Prostate gland (tissue), 2 donors: ENCODE data around the gene BTBD10.

Experiments
- CTCF ChIP-seq, 4 experiments: fragments of 200-600 bp in 2 of 4; fragments of 450-650 bp in 2 of 4; sonication (generic) in 2 of 4; IDR thresholded peaks; 1 replicate in 3 of 4; 2 replicates in 1 of 4; pipeline ENCODE4 v1.5.1; 2016 to 2019; ENCODE audit warnings: antibody characterized with exemption in 4 of 4, mild to moderate bottlenecking in 2 of 4, moderate library complexity in 2 of 4
- POLR2A ChIP-seq: fragments of 450-650 bp; IDR thresholded peaks from one replicate; pipeline ENCODE4 v1.6.1; 2016; ENCODE audit warnings: antibody characterized with exemption, mild to moderate bottlenecking
- POLR2AphosphoS5 ChIP-seq: sonication (generic); formaldehyde crosslinking; IDR thresholded peaks from one replicate; pipeline ENCODE4 v1.6.1; 2017; ENCODE audit warnings: antibody characterized with exemption

GRCh38 chr11:13391217-13391616 is 71.8 kb downstream of the BTBD10 start:
- TF ChIP-seq CTCF (IDR thresholded peaks at IDR 0.05) (no peak), POLR2A (no peak), POLR2AphosphoS5 (no peak)
